ENCODE measurements around the gene RPL10. TPM values are rescaled to one million over a fixed set of nuclear protein-coding genes. Genes with fewer than 3 reads are reported as not detected.

The RPL10 gene
- total RNA-seq, 2 experiments from 2014 or later = 3,331 to 3,466 TPM

GRCh38 chrX:154373340-154374306, 24.6 kb upstream of the RPL10 start:
- Mint-ChIP-seq H3K4me1 (ENCODE audit: low read depth) (peaks cover 20% of the 10 kb centered on the region), H3K36me3 (ENCODE audit: low read depth) (peaks cover 3% of the 10 kb centered on the region), H3K4me3 (peak overlapping the region; percentile 60), H3K9me3 (no peaks in the 10 kb centered on the region), H3K27ac (no peak overlapping the region), H3K27me3 (ENCODE audit: low read depth) (no peaks in the 10 kb centered on the region)
- intact Hi-C loops (cut with micrococcal nuclease) = loop anchor here (5.0 kb wide), 1 partner anchor 276 kb away; the partner anchor contains the start of gene MECP2
- CTCF ChIA-PET = interaction anchor here (0.7 to 2.2 kb wide), 20 partner anchors 10 to 448 kb away, joined by 3 to 11 read pairs (median 4); partner anchors contain the start of genes ARHGAP4 and SLC10A3
- DNase-seq = peak; percentile 53

GRCh38 chrX:154374313-154375155, 23.6 kb upstream of the RPL10 start, which contains the start of gene FLNA:
Gene FLNA, minus strand, starts transcription at chrX:154374634. Its CDS starts 3,389 bp downstream, at chrX:154371245.
- Mint-ChIP-seq H3K4me3 (peak within 1 kb of the TSS; percentile 60), H3K27me3 (ENCODE audit: low read depth) (no peaks in the 10 kb centered on the region), H3K9me3 (no peaks in the 10 kb centered on the region), H3K36me3 (ENCODE audit: low read depth) (peaks cover 3% of the 10 kb centered on the region), H3K4me1 (ENCODE audit: low read depth) (peaks cover 20% of the 10 kb centered on the region), H3K27ac (no peak within 1 kb of the TSS)
- intact Hi-C loops (cut with micrococcal nuclease) = loop anchor here (5.0 kb wide), 2 partner anchors 143 to 277 kb away; partner anchors contain the start of genes FAM3A and MECP2
- CTCF ChIA-PET = interaction anchor here (1.1 to 2.2 kb wide), 10 partner anchors 9 to 449 kb away, joined by 3 to 11 read pairs (median 6); partner anchors contain the start of genes ARHGAP4 and SLC10A3
- peak; percentile 23 for DNase-seq

GRCh38 chrX:154375156-154375504, 23.0 kb upstream of the RPL10 start:
- CTCF ChIA-PET = interaction anchor here (1.1 to 1.3 kb wide), 2 partner anchors 37 to 148 kb away, joined by 3 read pairs; no protein-coding TSS in a partner anchor
- no peak for DNase-seq
- peaks cover 20% of the 10 kb centered on the region for H3K4me1 Mint-ChIP-seq (ENCODE audit: low read depth)
- peak overlapping the region; percentile 42 for H3K4me3 Mint-ChIP-seq
- intact Hi-C loops (cut with micrococcal nuclease) = loop anchor here (5.0 kb wide), 1 partner anchor 142 kb away; the partner anchor contains the start of gene FAM3A
- H3K27ac Mint-ChIP-seq = no peak overlapping the region
- H3K9me3 Mint-ChIP-seq = no peaks in the 10 kb centered on the region
- no peaks in the 10 kb centered on the region for H3K27me3 Mint-ChIP-seq (ENCODE audit: low read depth)
- H3K36me3 Mint-ChIP-seq (ENCODE audit: low read depth) = peaks cover 3% of the 10 kb centered on the region

- Mint-ChIP-seq H3K27ac (no peak overlapping the region), H3K4me1 (ENCODE audit: low read depth) (peaks cover 29% of the 10 kb centered on the region), H3K36me3 (ENCODE audit: low read depth) (peaks cover 6% of the 10 kb centered on the region), H3K4me3 (no peak overlapping the region), H3K27me3 (ENCODE audit: low read depth) (no peaks in the 10 kb centered on the region), H3K9me3 (no peaks in the 10 kb centered on the region)
- CTCF ChIA-PET = no interaction called here
- DNase-seq = no peak
- intact Hi-C loops (cut with micrococcal nuclease) = loop anchor here (5.0 kb wide), 1 partner anchor 141 kb away; the partner anchor contains the start of gene FAM3A
These were observed 21.4 kb upstream of the RPL10 start for GRCh38 chrX:154376774-154377173.

- Mint-ChIP-seq H3K27me3 (ENCODE audit: low read depth) (no peaks in the 10 kb centered on the region), H3K36me3 (ENCODE audit: low read depth) (peaks cover 6% of the 10 kb centered on the region), H3K27ac (peak overlapping the region; percentile 86), H3K4me1 (ENCODE audit: low read depth) (peaks cover 18% of the 10 kb centered on the region), H3K4me3 (peak overlapping the region; percentile 80), H3K9me3 (no peaks in the 10 kb centered on the region)
- intact Hi-C loops (cut with micrococcal nuclease) = loop anchor here (5.0 kb wide), 1 partner anchor 139 kb away; the partner anchor contains the start of gene FAM3A
- CTCF ChIA-PET = no interaction called here
- peak; percentile 23 for DNase-seq
These were observed 19.9 kb upstream of the RPL10 start for GRCh38 chrX:154378059-154378798.

- Mint-ChIP-seq H3K4me3 (peak within 1 kb of the TSS; percentile 80), H3K4me1 (ENCODE audit: low read depth) (peaks cover 14% of the 10 kb centered on the region), H3K27ac (peak within 1 kb of the TSS; percentile 86), H3K36me3 (ENCODE audit: low read depth) (peaks cover 6% of the 10 kb centered on the region), H3K27me3 (ENCODE audit: low read depth) (no peaks in the 10 kb centered on the region), H3K9me3 (no peaks in the 10 kb centered on the region)
- intact Hi-C loops (cut with micrococcal nuclease) = loop anchor here (5.0 kb wide), 1 partner anchor 138 kb away; the partner anchor contains the start of gene FAM3A
- CTCF ChIA-PET = no interaction called here
- peak; percentile 97 for DNase-seq
These were observed 19.2 kb upstream of the RPL10 start, which contains the start of gene EMD for GRCh38 chrX:154378799-154379568. Gene EMD, plus strand, starts transcription at chrX:154379295. Its CDS starts 190 bp downstream, at chrX:154379485.

- peak overlapping the region; percentile 86 for H3K27ac Mint-ChIP-seq
These were observed 18.6 kb upstream of the RPL10 start for GRCh38 chrX:154379569-154379951.

GRCh38 chrX:154380153-154380552, 18.0 kb upstream of the RPL10 start:
- Mint-ChIP-seq H3K27me3 (ENCODE audit: low read depth) (no peaks in the 10 kb centered on the region), H3K4me3 (peak overlapping the region; percentile 80), H3K9me3 (no peaks in the 10 kb centered on the region), H3K4me1 (ENCODE audit: low read depth) (peaks cover 14% of the 10 kb centered on the region), H3K27ac (peak overlapping the region; percentile 86), H3K36me3 (ENCODE audit: low read depth) (peaks cover 6% of the 10 kb centered on the region)
- intact Hi-C loops (cut with micrococcal nuclease) = no loop called here
- DNase-seq = no peak
- CTCF ChIA-PET = no interaction called here

More at GRCh38 chrX:154379569-154379951, 18.6 kb upstream of the RPL10 start:
- Mint-ChIP-seq H3K4me3 (peak overlapping the region; percentile 80), H3K9me3 (no peaks in the 10 kb centered on the region), H3K27me3 (ENCODE audit: low read depth) (no peaks in the 10 kb centered on the region), H3K36me3 (ENCODE audit: low read depth) (peaks cover 6% of the 10 kb centered on the region), H3K4me1 (ENCODE audit: low read depth) (peaks cover 14% of the 10 kb centered on the region)
- intact Hi-C loops (cut with micrococcal nuclease) = loop anchor here (5.0 kb wide), 1 partner anchor 138 kb away; the partner anchor contains the start of gene FAM3A
- CTCF ChIA-PET = no interaction called here
- no peak for DNase-seq

GRCh38 chrX:154380787-154381186, 17.4 kb upstream of the RPL10 start:
- peaks cover 6% of the 10 kb centered on the region for H3K36me3 Mint-ChIP-seq (ENCODE audit: low read depth)
- peaks cover 14% of the 10 kb centered on the region for H3K4me1 Mint-ChIP-seq (ENCODE audit: low read depth)
- CTCF ChIA-PET = no interaction called here
- peak overlapping the region; percentile 80 for H3K4me3 Mint-ChIP-seq
- H3K9me3 Mint-ChIP-seq = no peaks in the 10 kb centered on the region
- no peaks in the 10 kb centered on the region for H3K27me3 Mint-ChIP-seq (ENCODE audit: low read depth)
- H3K27ac Mint-ChIP-seq = peak overlapping the region; percentile 56
- no peak for DNase-seq
- intact Hi-C loops (cut with micrococcal nuclease) = no loop called here

- Mint-ChIP-seq H3K4me3 (no peak overlapping the region), H3K27ac (no peak overlapping the region), H3K9me3 (no peaks in the 10 kb centered on the region), H3K36me3 (ENCODE audit: low read depth) (peaks cover 6% of the 10 kb centered on the region), H3K27me3 (ENCODE audit: low read depth) (no peaks in the 10 kb centered on the region), H3K4me1 (ENCODE audit: low read depth) (peaks cover 14% of the 10 kb centered on the region)
- CTCF ChIA-PET = no interaction called here
- intact Hi-C loops (cut with micrococcal nuclease) = no loop called here
- no peak for DNase-seq
These were observed 16.9 kb upstream of the RPL10 start for GRCh38 chrX:154381271-154381670.

Data from activated naive CD4-positive, alpha-beta T cell treated with anti-CD3 and anti-CD28 coated beads for 36 hours (primary cell).